ENCODE measurements around the gene UCP3.
"Not testable (repeated sequence)": the region's sequence is repeated elsewhere in the genome, so short reads cannot be mapped to it uniquely, and the experiment has no call there.

UCP3 gene

GRCh38 chr11:74000307-74001133 is 8.4 kb downstream of the UCP3 start:
- DNase-seq (ENCODE audit: low spot score): no peak

GRCh38 chr11:73999581-74000306 is 9.1 kb downstream of the UCP3 start:
- no peak for DNase-seq (ENCODE audit: low spot score)

GRCh38 chr11:73998846-73999575 is 9.9 kb downstream of the UCP3 start:
- DNase-seq (ENCODE audit: low spot score): no peak

GRCh38 chr11:73997120-73997770 is 11.6 kb downstream of the UCP3 start:
- no peak for DNase-seq (ENCODE audit: low spot score)

- DNase-seq (ENCODE audit: low spot score): no peak
Observed at GRCh38 chr11:73996161-73996747, 12.6 kb downstream of the UCP3 start.

DNA sequence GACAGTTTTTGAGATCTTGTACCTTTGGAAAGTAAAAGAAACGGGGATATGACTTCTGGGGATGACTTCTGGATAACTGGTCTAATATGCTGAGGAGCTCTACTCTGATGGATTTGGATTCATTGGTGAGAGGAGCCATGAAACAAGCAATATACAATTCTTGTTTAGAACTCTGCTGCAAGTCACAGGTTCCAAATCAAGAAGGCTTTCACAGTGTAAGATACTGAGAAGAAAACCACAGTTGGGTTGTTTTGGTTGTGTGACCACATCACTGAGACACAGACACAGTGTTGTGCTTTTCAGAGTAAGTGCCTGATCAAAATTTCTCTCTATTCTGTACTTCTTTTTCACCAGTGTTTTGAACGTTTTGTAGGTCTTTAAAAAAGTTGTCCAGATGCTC is 13.2 kb downstream of the UCP3 start:
- no peak for DNase-seq (ENCODE audit: low spot score)

DNA sequence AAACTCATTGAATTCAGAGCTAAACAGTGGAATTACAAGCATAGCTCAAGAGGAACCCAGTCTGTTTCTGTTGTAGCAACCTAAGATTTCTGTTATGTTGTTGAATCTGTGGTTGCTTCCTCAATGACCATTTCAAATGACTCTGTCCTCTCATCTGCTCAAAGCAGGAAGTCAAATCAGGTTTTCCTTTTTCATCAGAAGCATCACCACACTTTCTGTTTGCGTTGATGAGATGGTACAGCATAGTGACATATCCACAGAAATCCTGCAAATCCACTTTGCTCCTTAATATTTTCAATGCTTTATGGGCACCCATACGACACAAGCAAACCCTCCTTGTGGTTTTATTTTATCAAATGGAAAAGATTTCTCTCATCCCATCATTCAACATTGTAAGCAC is 13.6 kb downstream of the UCP3 start:
- no peak for DNase-seq (ENCODE audit: low spot score)

GRCh38 chr11:73991471-73992006 is 17.3 kb downstream of the UCP3 start:
- DNase-seq (ENCODE audit: low spot score): no peak

DNA sequence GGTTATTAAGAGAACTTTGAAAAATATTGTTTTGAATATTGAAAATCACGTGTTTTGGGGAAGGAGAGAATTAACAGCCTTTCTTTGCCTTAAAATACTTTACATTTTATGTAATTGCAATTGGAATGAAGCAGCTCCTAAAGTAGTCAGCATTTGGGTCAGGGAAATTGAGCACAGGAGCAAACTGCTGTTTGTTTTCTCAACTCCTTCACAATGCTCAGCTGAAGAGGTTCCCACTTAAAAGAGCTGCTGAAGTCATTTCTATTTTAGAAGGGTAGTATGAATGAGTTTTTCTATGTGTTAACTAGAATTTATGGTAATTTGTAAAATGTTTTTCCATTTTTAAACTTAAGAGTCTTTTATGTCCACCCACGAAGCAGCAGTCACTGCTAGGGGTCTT is 18.2 kb downstream of the UCP3 start:
- DNase-seq (ENCODE audit: low spot score): no peak

DNA sequence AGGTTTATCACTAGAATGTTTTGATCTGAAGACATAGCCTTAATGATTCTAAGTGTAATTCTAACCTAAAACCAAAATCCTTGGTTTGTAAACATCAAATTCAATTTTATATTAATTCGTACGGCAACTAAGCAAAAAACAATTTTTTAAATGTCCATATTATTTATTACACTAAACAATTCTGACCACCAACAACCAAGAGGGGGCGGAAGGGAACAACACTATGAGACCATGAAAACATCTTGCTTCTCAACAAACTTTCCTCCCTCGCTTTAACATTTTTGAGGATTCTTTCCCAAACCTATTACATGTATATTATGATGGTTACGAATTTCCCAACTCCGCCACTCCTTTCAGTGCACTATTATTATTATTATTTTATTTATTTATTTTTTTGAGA is 19.7 kb downstream of the UCP3 start:
- no peak for DNase-seq (ENCODE audit: low spot score)

- no peak for DNase-seq (ENCODE audit: low spot score)
Observed at GRCh38 chr11:73988227-73988626, 20.7 kb downstream of the UCP3 start.

DNA sequence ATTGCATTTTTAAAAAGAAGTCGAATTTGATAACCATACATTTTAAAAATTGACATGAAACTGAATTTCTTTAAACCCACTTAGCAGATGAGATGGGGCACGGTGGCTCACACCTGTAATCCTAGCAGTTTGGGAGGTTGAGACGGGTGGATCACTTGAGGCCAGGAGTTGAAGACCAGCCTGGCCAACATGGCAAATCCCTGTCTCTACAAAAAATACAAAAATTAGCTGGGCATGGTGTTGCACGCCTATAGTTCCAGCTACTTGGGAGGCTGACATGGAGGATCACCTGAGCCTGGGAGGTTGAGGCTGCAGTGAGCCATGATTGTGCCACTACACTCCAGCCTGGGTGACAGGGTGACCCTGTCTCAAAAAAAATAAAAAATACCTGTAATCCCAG is 23.2 kb downstream of the UCP3 start:
- DNase-seq (ENCODE audit: low spot score): not testable (repeated sequence)

GRCh38 chr11:73983741-73984538 is 24.9 kb downstream of the UCP3 start:
- DNase-seq (ENCODE audit: low spot score): no peak

DNA sequence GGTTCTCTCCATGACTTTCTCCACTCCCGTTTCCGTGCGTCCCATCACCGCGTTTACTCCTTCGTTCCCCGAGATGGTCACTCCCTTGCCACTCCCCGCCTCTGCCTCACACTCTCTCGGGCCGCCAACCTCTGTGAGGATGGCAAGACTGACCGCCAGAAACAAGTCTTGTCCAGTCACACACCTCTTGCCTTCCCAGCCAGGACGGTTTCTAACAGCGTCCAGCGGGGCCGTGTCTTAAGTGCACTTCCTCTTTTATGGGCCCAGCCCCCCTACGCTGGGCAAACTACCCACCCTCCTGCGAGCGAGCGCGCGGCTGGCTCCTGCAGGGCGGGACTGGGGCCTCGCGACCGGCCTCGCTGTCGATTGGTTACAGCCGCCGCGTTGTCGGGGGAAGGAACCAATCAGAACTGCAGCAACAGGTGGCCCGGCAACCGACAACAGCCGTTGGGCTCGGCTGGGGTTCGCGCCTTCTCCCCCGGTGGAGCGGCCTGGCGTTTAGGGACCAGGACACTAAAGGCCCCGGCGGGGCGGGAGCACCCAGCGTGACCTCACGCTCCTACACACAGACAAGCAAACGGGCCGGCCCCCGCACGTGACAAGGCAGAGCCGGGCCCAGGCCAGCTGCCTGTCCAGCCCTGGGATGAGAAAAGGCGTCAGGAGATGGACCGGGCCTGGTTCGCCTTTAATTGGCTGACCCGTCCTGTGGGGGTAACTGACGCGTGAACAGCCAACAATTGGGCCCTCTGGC is 25.7 kb downstream of the UCP3 start:
- peak; percentile 75 for DNase-seq (ENCODE audit: low spot score)

- DNase-seq (ENCODE audit: low spot score): peak; percentile 40
Observed at GRCh38 chr11:73982595-73982989, 26.3 kb downstream of the UCP3 start, which contains the start of gene UCP2. UCP2 (minus strand) TSS chr11:73982843; CDS start chr11:73978378, 4,465 bp downstream.

DNA sequence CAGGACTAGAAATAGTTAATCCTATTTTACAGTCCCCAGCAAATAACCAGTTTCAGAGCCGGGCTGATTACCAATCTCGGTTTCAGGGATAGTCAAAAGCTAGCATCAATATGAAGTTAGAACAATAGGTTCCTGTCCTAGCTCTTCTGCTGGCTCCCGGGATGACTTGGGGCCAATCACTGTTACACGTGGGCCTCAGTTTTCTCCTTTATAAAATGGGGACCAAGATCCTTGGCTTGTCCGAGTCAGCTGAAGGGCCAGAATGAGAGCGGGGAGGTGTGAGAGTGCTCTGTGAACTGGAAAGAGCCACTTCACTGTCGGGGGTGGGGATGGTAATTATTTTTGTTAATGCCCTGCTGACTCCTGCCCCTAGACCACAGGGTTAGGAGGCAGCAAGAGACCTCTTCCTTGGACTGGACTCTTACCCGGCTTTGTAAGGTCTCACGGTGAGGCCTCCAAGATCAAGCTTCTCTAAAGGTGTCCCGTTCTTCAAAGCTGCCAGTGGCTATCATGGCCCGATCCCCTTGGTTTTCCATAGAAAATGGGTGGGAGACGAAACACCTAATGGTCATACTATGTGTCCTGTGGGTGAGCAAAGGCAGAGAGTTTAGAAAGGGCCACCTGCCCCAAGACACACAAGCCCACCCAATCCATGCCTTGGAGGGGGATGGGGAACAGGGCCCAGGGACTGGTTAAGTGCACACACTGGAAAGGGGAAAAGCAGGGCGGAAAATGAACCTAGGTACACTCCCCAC is 27.7 kb downstream of the UCP3 start:
- DNase-seq (ENCODE audit: low spot score): no peak

- no peak for DNase-seq (ENCODE audit: low spot score)
Observed at GRCh38 chr11:73980001-73980961, 28.6 kb downstream of the UCP3 start.

DNA sequence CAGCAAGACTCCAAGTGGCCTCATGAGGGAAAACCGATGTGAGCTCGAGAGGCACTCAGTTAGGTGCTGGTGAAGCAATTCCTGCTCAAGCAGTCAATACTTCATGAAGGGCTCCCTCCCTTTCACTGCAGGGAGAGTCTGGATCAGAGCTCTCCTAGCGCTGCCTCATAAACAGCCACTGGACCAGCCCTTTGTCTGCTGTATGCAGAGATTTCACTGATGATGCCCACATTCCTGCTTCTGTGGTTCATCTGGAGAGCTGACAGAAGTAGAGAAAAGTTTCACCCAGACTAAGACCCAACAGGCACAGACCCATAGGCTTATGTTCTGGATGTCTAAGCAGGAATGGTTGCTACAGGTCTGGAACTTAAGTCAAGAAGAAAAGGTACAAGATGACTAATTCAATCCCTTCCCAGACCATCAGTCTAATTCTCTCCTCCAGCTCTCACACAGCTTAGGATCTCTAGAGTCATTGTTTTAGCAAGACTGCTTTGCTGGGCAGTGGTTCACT is 30.3 kb downstream of the UCP3 start:
- DNase-seq (ENCODE audit: low spot score): no peak
